GM23248 (cell line): ENCODE data around the gene L3MBTL2. TPM values are rescaled to one million over a fixed set of nuclear protein-coding genes. Genes with fewer than 3 reads are reported as not detected.
A peak's percentile ranks its signal among the peaks of the same experiment; 100 is the strongest.

Experiments
- DNase-seq: peaks from one replicate; pipeline ENCODE4 v3.0.0-alpha.2; 2015
- H2AFZ ChIP-seq: fragments of 200-600 bp; sonication (generic); 2 replicates; pipeline ENCODE4 v1.6.1; 2016; ENCODE audit warnings: antibody characterized with exemption
- H3F3A ChIP-seq: fragments of 200-600 bp; sonication (generic); 2 replicates; pipeline ENCODE4 v1.6.1; 2016; ENCODE audit warnings: mild to moderate bottlenecking, antibody characterized with exemption, mixed run types; ENCODE audit not compliant: insufficient read depth
- H3K27ac ChIP-seq: fragments of 200-600 bp; sonication (generic); 2 replicates; pipeline ENCODE4 v1.5.1; 2016; ENCODE audit warnings: mild to moderate bottlenecking
- H3K27me3 ChIP-seq: fragments of 200-600 bp; sonication (generic); replicated peaks from 2 replicates; pipeline ENCODE4 v1.6.1; 2016; ENCODE audit warnings: mild to moderate bottlenecking; ENCODE audit not compliant: insufficient read depth
- H3K36me3 ChIP-seq: fragments of 200-600 bp; sonication (generic); 2 replicates; pipeline ENCODE4 v1.6.1; 2016; ENCODE audit warnings: low read depth, mild to moderate bottlenecking
- H3K4me1 ChIP-seq: fragments of 200-600 bp; sonication (generic); 2 replicates; pipeline ENCODE4 v1.6.1; 2016; ENCODE audit warnings: mild to moderate bottlenecking; ENCODE audit not compliant: insufficient read depth
- H3K4me2 ChIP-seq: fragments of 200-600 bp; sonication (generic); one replicate; pipeline ENCODE4 v1.6.1; 2016; ENCODE audit warnings: mild to moderate bottlenecking; ENCODE audit not compliant: unreplicated experiment
- H3K4me3 ChIP-seq: fragments of 200-600 bp; sonication (generic); 2 replicates; pipeline ENCODE4 v1.5.1; 2016; ENCODE audit warnings: mild to moderate bottlenecking
- H3K79me2 ChIP-seq: fragments of 200-600 bp; sonication (generic); 2 replicates; pipeline ENCODE4 v1.6.1; 2016; ENCODE audit warnings: mild to moderate bottlenecking; ENCODE audit not compliant: insufficient read depth
- H3K9ac ChIP-seq: fragments of 200-600 bp; sonication (generic); 2 replicates; pipeline ENCODE4 v1.6.1; 2016; ENCODE audit warnings: mild to moderate bottlenecking
- H3K9me2 ChIP-seq: fragments of 200-600 bp; sonication (generic); 2 replicates; pipeline ENCODE4 v1.6.1; 2016; ENCODE audit warnings: mixed run types, mild to moderate bottlenecking, moderate library complexity; ENCODE audit not compliant: insufficient read depth
- H3K9me3 ChIP-seq: fragments of 200-600 bp; sonication (generic); one replicate; pipeline ENCODE4 v1.6.1; 2017; ENCODE audit warnings: low read depth
- H4K20me1 ChIP-seq: fragments of 200-600 bp; sonication (generic); 2 replicates; pipeline ENCODE4 v1.6.0; 2016; ENCODE audit not compliant: insufficient read depth
- EZH2 ChIP-seq: fragments of 200-600 bp; sonication (generic); IDR thresholded peaks from 2 replicates; pipeline ENCODE4 v1.6.1; 2018; ENCODE audit warnings: antibody characterized with exemption, mild to moderate bottlenecking; ENCODE audit not compliant: insufficient read depth, poor library complexity, severe bottlenecking
- EZH2phosphoT487 ChIP-seq: fragments of 200-600 bp; sonication (generic); IDR thresholded peaks from 2 replicates; pipeline ENCODE4 v1.6.1; 2018; ENCODE audit warnings: antibody characterized with exemption, moderate library complexity, mild to moderate bottlenecking, low read depth; ENCODE audit not compliant: insufficient read depth
- WGBS, 2 experiments: methylation state at CpG; one replicate each; pipeline ENCODE4 v1.1.6; 2015 to 2017; ENCODE audit warnings: low lambda C conversion rate in 2 of 2, low coverage in 1 of 2; ENCODE audit errors: missing lambda C conversion rate in 2 of 2; 5-methylcytosine and 5-hydroxymethylcytosine counted together
- in situ Hi-C: fragments of 300-500 bp; cut with MboI; formaldehyde crosslinking; loops from 2 replicates; pipeline ENCODE4 v1.15.0; 2020
- polyA plus RNA-seq: library from polyadenylated mRNA; unstranded; fragments of >200 nt; fragmentation: Nextera tagmentation; extraction: Ambion mirVana; gene quantifications from 2 replicates; pipeline ENCODE4 v1.2.1, GENCODE V29; 2016
- total RNA-seq: library from RNA; depleted of rRNA; stranded (reverse); fragments of >200 nt; shearing (Covaris generic); gene quantifications from 2 replicates; pipeline ENCODE4 v1.2.3, GENCODE V29; 2014

Gene L3MBTL2
- total and polyA plus RNA-seq, 2 experiments from 2014 or later, result 16.8 to 24.1 TPM

DNA sequence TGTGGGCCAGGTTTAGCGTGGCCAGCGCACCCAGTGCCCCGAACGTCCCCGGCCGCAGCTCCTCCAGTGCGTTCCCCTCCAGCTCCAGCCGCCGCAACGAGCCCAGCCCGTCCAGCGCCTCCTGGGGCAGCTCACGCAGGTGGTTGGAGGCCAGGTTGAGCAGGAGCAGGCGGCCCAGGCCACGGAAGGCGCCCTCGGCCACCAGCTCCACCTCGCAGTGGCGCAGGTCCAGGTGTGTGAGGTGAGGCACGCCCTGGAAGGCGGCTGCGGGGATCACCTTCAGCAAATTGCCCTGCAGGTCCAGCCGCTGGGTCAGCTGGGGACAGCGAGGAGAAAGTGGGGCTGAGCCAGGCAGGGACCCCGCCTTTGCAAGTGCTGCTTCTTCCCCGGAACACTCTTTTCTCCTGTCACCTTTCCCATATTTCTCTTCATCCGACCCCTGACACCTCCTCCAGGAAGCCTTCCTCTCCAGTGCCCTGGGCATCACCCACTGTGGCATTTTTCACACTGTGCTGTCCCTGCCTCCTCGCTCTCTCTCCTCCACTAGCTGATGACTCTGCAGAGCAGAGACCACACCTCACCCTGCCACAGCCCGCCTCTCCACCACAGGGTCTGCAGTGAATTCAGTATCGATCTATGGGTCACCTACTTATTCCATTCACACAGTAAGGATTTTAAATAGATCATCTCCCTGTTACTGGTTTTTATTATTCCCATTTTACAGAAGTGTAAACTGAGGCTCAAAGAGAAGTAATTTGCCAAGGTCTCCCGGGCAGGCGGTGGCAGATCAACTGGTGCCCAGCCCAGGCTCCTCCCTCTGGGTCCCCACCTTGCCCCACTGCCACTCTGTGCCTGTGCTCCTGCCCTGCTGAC, 33.7 kb downstream of the L3MBTL2 start:
- in situ Hi-C loops, result no loop called here
- WGBS, 2 experiments, result 94 to 96% methylated on average over 30 to 31 of the region's 32 CpGs
- no peak overlapping the region for H3K27ac ChIP-seq
- no peaks in the 10 kb centered on the region for H3K79me2 ChIP-seq
- H4K20me1 ChIP-seq, result no peaks in the 10 kb centered on the region
- no peak overlapping the region for H3K4me2 ChIP-seq
- no peaks in the 10 kb centered on the region for H3K9me2 ChIP-seq
- peak overlapping the region; percentile 68; the same call in 1 of the 2 replicates for H2AFZ ChIP-seq
- DNase-seq, result no peak
- H3K4me3 ChIP-seq, result no peak overlapping the region
- peaks cover 4% of the 10 kb centered on the region; the same call in 1 of the 2 replicates for H3F3A ChIP-seq
- H3K9me3 ChIP-seq, result no peaks in the 10 kb centered on the region
- no peaks in the 10 kb centered on the region for H3K4me1 ChIP-seq
- H3K27me3 ChIP-seq, result no peaks in the 10 kb centered on the region
- TF ChIP-seq EZH2phosphoT487 (no peak), EZH2 (no peak)
- no peaks in the 10 kb centered on the region for H3K36me3 ChIP-seq
- no peak overlapping the region for H3K9ac ChIP-seq

DNA sequence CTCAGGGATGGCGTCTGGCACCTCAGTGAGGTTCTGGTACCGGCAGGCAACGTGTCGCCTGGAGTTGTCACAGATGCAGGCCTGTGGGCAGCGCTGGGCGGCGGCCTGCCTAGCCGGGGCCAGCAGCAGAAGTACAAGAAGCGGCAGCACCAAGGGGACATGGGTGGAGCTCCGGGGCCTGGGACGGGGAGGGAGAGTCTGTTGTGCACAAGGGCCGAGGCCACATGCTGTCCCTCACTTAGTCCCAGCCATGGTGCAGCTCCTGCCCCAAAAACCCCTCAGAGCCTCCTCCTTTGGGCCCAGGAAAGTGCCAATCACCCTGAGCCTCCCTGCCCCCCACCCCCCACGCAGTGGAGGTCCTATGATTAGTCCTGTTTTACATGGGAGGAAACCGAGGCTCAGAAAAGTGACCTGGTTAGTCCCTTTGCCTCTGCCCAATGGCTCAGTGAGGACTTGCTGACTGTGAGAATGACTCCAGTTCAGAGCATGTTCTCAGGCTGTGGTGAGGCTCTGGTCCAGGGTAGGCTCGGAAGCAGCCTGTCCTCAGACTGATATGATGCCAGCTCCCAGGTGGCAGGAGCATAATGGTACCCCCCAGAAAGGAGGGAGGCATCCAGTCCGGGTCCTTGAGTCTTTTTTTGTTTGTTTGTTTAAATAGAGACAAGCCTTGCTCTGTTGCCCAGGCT, 34.5 kb downstream of the L3MBTL2 start:
- H3F3A ChIP-seq, result peaks cover 8% of the 10 kb centered on the region; the same call in 1 of the 2 replicates
- no peaks in the 10 kb centered on the region for H3K9me2 ChIP-seq
- H3K9ac ChIP-seq, result no peak overlapping the region
- no peak overlapping the region for H3K4me3 ChIP-seq
- peak; percentile 17 for DNase-seq
- H3K79me2 ChIP-seq, result no peaks in the 10 kb centered on the region
- no peaks in the 10 kb centered on the region for H3K36me3 ChIP-seq
- H3K4me1 ChIP-seq, result no peaks in the 10 kb centered on the region
- H2AFZ ChIP-seq, result no peak overlapping the region
- no peaks in the 10 kb centered on the region for H4K20me1 ChIP-seq
- 57 to 58% methylated on average over 16 of the region's 16 CpGs for WGBS, 2 experiments
- TF ChIP-seq EZH2 (no peak), EZH2phosphoT487 (no peak)
- in situ Hi-C loops, result no loop called here
- no peak overlapping the region for H3K27ac ChIP-seq
- H3K4me2 ChIP-seq, result no peak overlapping the region
- H3K9me3 ChIP-seq, result no peaks in the 10 kb centered on the region
- H3K27me3 ChIP-seq, result no peaks in the 10 kb centered on the region

DNA sequence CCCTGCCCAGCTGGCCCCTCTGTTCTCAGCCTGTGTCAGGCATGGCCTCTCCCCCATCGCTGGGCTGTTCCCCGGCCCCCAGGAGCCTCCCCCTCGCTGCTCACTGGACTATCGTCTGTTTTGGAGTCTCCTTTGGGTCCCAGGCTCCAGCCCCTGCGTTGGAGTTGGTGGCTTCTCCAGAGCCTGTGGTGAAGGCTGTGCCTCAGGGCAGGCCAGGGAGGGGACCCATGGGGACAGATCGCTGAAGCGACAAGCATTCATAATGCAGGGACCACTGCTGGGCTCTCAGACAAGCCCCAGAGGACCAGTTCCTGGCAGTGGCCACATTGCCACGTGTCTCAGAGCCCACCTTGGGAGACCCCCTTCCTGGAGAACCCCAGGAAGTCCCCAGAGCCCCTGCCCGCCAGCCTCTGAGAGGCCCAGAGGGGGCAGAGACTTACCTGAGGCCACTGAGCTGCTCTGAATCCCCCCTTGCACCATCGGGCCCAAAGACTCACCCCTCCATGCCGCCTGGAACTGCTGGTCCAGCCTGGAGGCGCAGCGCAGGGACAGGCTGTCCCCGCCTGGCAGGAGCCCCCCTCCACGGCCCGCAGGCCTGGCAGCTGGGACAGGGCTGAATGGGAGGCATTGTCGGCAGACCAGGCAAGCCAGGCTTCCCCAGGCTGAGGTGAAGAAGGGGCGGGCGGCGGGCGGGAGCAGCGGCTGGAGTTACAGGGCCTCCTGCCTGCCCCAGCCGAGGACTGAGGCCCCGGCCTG, 35.4 kb downstream of the L3MBTL2 start, which contains the start of gene CHADL:
CHADL (minus strand) TSS at position 555 of the 756 bp plus-strand sequence; CDS start at position 505, 50 bp downstream.
- no peaks in the 10 kb centered on the region for H3K4me1 ChIP-seq
- no peak within 1 kb of the TSS for H3K4me3 ChIP-seq
- no peak for DNase-seq
- H3K27ac ChIP-seq, result no peak within 1 kb of the TSS
- H3K79me2 ChIP-seq, result no peaks in the 10 kb centered on the region
- H3K9me3 ChIP-seq, result no peaks in the 10 kb centered on the region
- in situ Hi-C loops, result no loop called here
- no peak within 1 kb of the TSS for H2AFZ ChIP-seq
- H4K20me1 ChIP-seq, result no peaks in the 10 kb centered on the region
- H3K27me3 ChIP-seq, result no peaks in the 10 kb centered on the region
- H3K36me3 ChIP-seq, result no peaks in the 10 kb centered on the region
- H3K9ac ChIP-seq, result no peak within 1 kb of the TSS
- peaks cover 14% of the 10 kb centered on the region; the same call in 1 of the 2 replicates for H3F3A ChIP-seq
- 62 to 65% methylated on average over 23 to 24 of the region's 24 CpGs for WGBS, 2 experiments
- no peak within 1 kb of the TSS for H3K4me2 ChIP-seq
- no peaks in the 10 kb centered on the region for H3K9me2 ChIP-seq
- TF ChIP-seq EZH2phosphoT487 (no peak), EZH2 (no peak)

DNA sequence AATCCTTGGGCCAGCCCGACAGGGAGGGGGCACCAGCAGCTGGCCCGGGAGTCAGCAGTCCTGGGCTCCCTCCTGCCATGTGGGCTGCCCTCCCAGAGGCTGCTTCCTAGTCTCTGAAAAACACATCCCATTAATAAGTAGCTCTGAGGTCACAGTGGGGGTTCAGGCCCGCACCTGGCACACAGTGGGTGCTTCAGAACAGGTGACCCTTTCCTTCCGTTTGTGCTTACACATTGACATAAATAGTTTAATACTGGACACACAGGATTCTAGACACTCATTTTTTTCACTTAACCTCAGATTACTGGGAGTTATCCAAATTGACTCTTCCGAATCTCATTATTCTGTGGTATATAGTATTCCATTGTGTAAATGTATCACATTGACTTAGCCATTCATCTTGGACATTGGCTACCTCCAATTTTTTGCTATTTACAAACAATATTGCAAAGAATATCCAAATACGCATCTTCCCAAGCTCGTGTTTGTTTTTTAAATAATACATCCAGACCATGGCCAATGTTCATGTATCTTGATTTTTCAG, 36.1 kb downstream of the L3MBTL2 start:
- in situ Hi-C loops, result no loop called here
- TF ChIP-seq EZH2phosphoT487, result no peak
- TF ChIP-seq EZH2, result no peak
- WGBS, 2 experiments, result 73 to 84% methylated on average over 7 of the region's 7 CpGs

More for the DNA sequence above, 36.1 kb downstream of the L3MBTL2 start:
- H3K27me3 ChIP-seq, result no peaks in the 10 kb centered on the region
- no peak overlapping the region for H3K9ac ChIP-seq
- H3K4me2 ChIP-seq, result no peak overlapping the region
- H4K20me1 ChIP-seq, result no peaks in the 10 kb centered on the region
- H3K79me2 ChIP-seq, result no peaks in the 10 kb centered on the region
- H3K36me3 ChIP-seq, result no peaks in the 10 kb centered on the region
- no peak overlapping the region for H2AFZ ChIP-seq
- peaks cover 14% of the 10 kb centered on the region; the same call in 1 of the 2 replicates for H3F3A ChIP-seq
- H3K27ac ChIP-seq, result no peak overlapping the region
- no peaks in the 10 kb centered on the region for H3K9me3 ChIP-seq
- H3K4me3 ChIP-seq, result no peak overlapping the region
- H3K9me2 ChIP-seq, result no peaks in the 10 kb centered on the region
- DNase-seq, result no peak
- H3K4me1 ChIP-seq, result no peaks in the 10 kb centered on the region
